ENCODE measurements around the gene PRG3.

GRCh38 chr11:57353852-57354251, 27.1 kb downstream of the PRG3 start:
- no peak for TF ChIP-seq CTCF (IDR thresholded peaks at IDR 0.05)
- TF ChIP-seq EZH2 (IDR thresholded peaks at IDR 0.05; ENCODE audit: borderline replicate concordance, insufficient read depth, low read depth, low read length, poor library complexity, severe bottlenecking), result no peak

All from B cell (primary cell).